Naive B cell (primary cell): ENCODE results near the gene ARHGDIG. TPM values are rescaled to one million over a fixed set of nuclear protein-coding genes. Genes with fewer than 3 reads are reported as not detected.

Source experiments
- ATAC-seq, 2 donors: fragments of 150-1000 bp; cut with Tn5 transposase; 2 replicates each; pipeline ENCODE4 v1.10.0; 2021; ENCODE audit warnings: low read depth in 2 of 2, mild to moderate bottlenecking in 2 of 2, moderate library complexity in 2 of 2
- DNase-seq: peaks from one replicate; pipeline ENCODE4 v3.0.0; 2022
- H3K27ac Mint-ChIP-seq, 6 donors: one replicate each; pipeline ENCODE4 v1.8.0; 2020 to 2022; ENCODE audit warnings: mild to moderate bottlenecking in 6 of 6, mixed read lengths in 6 of 6, moderate library complexity in 5 of 6, inconsistent platforms in 2 of 6
- H3K27me3 Mint-ChIP-seq, 3 donors: one replicate each; pipeline ENCODE4 v1.8.0; 2021 to 2022; ENCODE audit warnings: mixed read lengths in 3 of 3, mild to moderate bottlenecking in 1 of 3
- H3K36me3 Mint-ChIP-seq, 2 donors: one replicate each; pipeline ENCODE4 v1.8.0; 2020 to 2022; ENCODE audit warnings: mixed read lengths in 2 of 2, inconsistent platforms in 1 of 2, mild to moderate bottlenecking in 1 of 2
- H3K4me1 Mint-ChIP-seq, 3 donors: one replicate each; pipeline ENCODE4 v1.8.0; 2020 to 2022; ENCODE audit warnings: mixed read lengths in 3 of 3, inconsistent platforms in 1 of 3, mild to moderate bottlenecking in 1 of 3, moderate library complexity in 1 of 3
- H3K4me3 Mint-ChIP-seq, 8 donors: one replicate each; pipeline ENCODE4 v1.8.0; 2020 to 2022; ENCODE audit warnings: mild to moderate bottlenecking in 8 of 8, mixed read lengths in 8 of 8, moderate library complexity in 8 of 8, inconsistent platforms in 2 of 8
- H3K9me3 Mint-ChIP-seq, 7 donors: one replicate each; pipeline ENCODE4 v1.8.0; 2020 to 2022; ENCODE audit warnings: mixed read lengths in 7 of 7, mild to moderate bottlenecking in 5 of 7, inconsistent platforms in 2 of 7, moderate library complexity in 1 of 7
- polyA plus RNA-seq, 6 donors: library from polyadenylated mRNA; unstranded; fragments of 300-500 nt; fragmentation: Illumina TruSeq; gene quantifications; one replicate each; pipeline ENCODE4 v1.2.3, GENCODE V29; 2021; ENCODE audit warnings: low read depth in 6 of 6

ARHGDIG gene
- polyA plus RNA-seq, 6 donors from 2014 or later, result not detected

DNA sequence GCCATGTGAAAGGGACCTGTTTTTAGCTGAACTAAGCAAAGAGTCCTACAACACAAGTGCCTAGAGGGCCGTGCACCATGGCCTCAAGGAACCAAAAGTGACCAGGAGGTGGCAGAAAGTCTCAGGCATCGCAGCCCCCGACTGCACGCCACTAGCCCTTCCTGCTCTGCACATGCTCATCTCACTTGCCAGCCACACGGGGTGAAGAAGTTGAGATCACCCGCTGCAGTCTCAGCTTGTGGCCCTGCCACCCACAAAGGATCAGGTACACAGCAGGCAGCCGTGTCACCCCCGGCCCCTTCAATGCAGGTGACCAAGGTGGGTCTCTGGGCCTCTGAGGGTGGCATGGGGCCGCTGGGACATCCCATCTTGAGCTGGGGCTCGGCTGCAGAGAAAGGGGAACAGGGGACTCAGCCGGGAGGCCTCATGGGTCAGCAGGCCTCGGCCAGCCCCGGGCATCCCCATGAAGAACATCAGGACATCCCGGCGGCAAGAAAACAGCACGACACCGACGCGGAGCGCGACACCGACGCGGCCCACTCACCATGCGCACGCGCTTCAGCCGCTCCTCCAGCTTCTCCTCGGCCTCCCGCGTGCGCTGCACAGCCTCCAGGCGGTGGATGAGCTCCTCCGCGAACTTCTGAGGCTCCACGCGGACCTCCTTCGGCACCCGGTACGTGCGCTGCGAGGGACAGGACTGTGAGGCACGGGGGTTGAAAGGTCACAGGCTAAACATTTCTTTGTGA is 23.5 kb downstream of the ARHGDIG start:
- no peaks in the 10 kb centered on the region for H3K27me3 Mint-ChIP-seq
- H3K36me3 Mint-ChIP-seq, result no peaks in the 10 kb centered on the region
- ATAC-seq (peak; percentile 50 to 72), DNase-seq (no peak)
- no peak overlapping the region for H3K4me3 Mint-ChIP-seq
- H3K9me3 Mint-ChIP-seq, result no peaks in the 10 kb centered on the region
- peaks cover 0 to 4% (median 0%) of the 10 kb centered on the region in 3 donors for H3K4me1 Mint-ChIP-seq
- peak overlapping the region in 1 of 6 donors; percentile 88 for H3K27ac Mint-ChIP-seq

DNA sequence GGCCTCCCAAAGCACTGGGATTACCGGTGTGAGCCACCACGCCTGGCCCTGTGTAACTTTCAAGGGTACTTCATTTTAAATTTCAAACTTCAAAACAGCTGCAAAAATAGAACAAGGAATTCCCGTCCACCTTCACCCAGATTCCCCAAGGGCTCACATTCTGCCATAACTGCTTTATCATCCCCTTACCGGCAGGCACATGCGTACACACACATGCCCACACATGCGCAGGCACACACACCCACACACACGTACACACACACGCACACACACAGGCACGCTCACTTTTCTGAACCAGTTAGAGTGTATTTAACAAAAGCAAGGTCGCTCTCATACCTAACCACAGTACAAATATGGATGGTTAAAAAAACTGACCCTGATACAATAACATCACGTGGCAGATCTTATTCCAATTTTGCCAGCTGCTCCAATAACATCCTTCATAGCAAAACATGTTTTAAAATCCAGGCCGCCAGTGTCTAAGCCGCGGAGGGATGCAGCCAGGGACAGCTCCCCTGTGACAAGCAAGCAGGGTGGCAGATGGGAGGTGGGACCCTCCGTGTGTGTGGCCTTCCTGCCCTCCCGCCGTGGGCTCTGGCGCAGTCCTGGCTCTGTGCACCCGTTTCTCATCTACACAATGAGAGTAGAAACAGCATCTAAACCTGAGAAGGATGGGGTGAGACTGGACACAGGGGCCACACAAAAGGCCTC is 25.7 kb downstream of the ARHGDIG start:
- Mint-ChIP-seq H3K4me3 (peak overlapping the region in 1 of 8 donors; percentile 22), H3K4me1 (peaks cover 0 to 4% (median 4%) of the 10 kb centered on the region in 3 donors), H3K36me3 (no peaks in the 10 kb centered on the region), H3K9me3 (no peaks in the 10 kb centered on the region), H3K27me3 (no peaks in the 10 kb centered on the region), H3K27ac (peak overlapping the region in 3 of 6 donors; percentile 44 to 75 (median 69))
- ATAC-seq (no peak), DNase-seq (no peak)

DNA sequence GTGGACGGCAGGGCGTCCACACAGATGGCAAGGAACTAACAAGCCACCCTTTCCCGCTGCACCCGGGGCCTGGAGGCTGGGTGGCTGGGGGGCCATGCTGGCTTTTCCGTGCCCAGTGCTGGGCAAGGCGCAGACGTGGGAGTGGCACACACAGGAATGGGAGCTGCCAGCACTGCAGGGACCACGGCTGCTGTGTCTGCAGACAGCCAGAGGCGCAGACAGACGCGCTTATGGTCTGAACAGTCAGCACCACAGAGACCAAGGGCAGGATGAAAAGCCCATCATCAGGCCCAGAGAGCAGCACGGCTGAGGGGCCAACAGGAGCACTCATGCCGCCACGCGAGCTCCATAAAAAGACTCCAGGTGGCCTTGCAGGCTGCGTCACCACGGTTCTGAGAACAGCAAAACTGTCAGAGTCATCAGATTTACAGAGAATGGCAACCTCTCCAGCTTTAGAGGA is 26.6 kb downstream of the ARHGDIG start:
- Mint-ChIP-seq H3K4me1 (peaks cover 0 to 4% (median 4%) of the 10 kb centered on the region in 3 donors), H3K4me3 (no peak overlapping the region), H3K27ac (no peak overlapping the region), H3K9me3 (no peaks in the 10 kb centered on the region), H3K36me3 (no peaks in the 10 kb centered on the region), H3K27me3 (no peaks in the 10 kb centered on the region)
- ATAC-seq, result no peak
- no peak for DNase-seq

DNA sequence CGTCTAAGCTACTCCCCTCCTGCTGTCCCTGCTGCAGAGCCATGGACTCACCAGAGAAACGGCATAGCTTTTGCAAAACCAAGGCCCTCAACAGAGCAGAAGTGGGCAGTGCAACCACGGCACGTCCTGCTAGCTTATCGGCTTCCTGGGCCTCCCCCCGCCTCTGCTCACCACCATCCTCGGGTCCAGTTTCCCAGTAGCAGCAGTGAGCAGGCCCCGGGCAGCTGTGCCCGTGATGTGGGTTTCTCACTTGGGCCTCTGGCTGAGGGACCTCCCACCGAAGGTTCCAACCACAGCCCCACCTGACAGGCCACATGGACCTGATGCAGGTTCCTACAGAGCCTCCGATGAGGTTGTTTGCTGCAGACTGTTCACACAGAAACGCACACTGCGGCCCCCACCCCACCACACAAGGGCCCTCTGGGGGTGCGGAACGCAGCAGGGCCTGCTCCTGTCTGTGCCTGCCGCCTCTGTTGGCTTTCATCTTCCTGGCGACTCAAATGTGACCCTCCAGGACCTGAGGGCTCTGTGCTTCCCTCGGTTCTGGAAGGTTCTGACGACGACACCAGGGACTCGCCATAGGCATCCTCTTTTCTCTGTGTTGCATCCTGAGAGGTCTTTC is 27.4 kb downstream of the ARHGDIG start:
- Mint-ChIP-seq H3K9me3 (no peaks in the 10 kb centered on the region), H3K4me1 (peaks cover 0 to 4% (median 4%) of the 10 kb centered on the region in 3 donors), H3K36me3 (no peaks in the 10 kb centered on the region), H3K27me3 (no peaks in the 10 kb centered on the region), H3K27ac (no peak overlapping the region), H3K4me3 (no peak overlapping the region)
- DNase-seq (no peak), ATAC-seq (no peak)

DNA sequence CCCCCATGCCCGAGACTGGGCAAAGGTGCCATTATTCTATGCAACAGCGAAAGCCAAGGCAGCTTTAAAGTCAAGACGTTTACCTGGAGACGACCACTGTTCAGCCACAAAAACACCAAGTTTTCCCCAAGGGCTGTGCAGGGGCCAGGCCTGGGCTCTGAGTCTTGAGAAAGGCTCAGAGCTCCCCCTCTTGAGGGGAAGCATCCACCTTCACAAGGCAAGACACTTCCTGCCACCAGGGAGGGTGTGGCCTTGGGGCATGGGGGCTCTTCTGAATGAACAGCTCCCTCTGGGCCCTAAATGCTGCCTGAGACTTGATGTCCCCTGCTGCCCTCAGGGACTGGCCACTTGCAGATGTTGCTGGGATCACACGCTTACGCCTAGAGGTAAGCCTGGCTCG is 29.1 kb downstream of the ARHGDIG start:
- Mint-ChIP-seq H3K9me3 (no peaks in the 10 kb centered on the region), H3K27ac (peak overlapping the region in 1 of 6 donors; percentile 29), H3K27me3 (no peaks in the 10 kb centered on the region), H3K36me3 (no peaks in the 10 kb centered on the region), H3K4me3 (no peak overlapping the region), H3K4me1 (peaks cover 0 to 4% (median 4%) of the 10 kb centered on the region in 3 donors)
- DNase-seq (no peak), ATAC-seq (no peak)

DNA sequence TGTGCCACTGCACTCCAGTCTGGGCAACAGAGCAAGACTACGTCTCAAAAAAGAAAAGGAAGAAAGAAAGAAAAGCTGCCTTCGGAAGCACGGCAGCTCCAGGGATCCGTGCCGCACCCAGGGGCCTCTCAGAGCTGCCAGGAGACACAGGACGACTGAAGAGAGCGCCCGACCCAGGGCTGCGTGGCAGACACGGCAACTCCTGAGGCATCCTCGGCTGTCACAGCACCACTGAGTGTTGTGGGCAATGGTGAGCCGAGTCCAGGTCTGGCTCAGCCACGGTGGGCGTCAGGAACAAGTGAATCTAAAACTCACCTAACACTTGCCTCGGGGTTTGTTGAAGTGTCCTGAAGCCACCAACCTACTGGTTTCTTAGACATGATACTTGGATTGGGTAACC is 31.3 kb downstream of the ARHGDIG start:
- ATAC-seq (no peak), DNase-seq (no peak)
- Mint-ChIP-seq H3K9me3 (no peaks in the 10 kb centered on the region), H3K4me1 (peaks cover 0 to 4% (median 3%) of the 10 kb centered on the region in 3 donors), H3K36me3 (no peaks in the 10 kb centered on the region), H3K27ac (peak overlapping the region in 2 of 6 donors; percentile 61 to 62), H3K4me3 (no peak overlapping the region), H3K27me3 (no peaks in the 10 kb centered on the region)

DNA sequence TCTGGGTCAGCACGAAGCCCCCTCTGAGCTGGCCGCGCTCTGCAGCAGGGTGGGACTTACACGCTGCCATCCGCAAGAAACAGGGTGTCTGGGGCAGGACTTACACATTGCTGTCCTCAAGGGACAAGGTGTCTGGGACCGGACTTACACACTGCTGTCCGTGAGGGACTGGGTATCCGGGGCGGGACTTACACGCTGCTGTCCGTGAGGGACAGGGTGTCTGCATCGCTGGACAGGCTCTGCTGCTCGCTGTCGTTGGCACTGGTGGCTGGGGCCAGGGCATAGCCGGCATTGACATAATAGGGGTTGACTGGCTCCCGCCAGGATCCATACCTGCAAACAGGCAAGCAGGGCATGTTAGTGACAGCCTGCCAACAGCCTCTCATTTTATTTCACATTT is 34.0 kb downstream of the ARHGDIG start:
- H3K4me3 Mint-ChIP-seq, result no peak overlapping the region
- ATAC-seq, result no peak
- no peaks in the 10 kb centered on the region for H3K36me3 Mint-ChIP-seq
- no peak overlapping the region for H3K27ac Mint-ChIP-seq
- H3K27me3 Mint-ChIP-seq, result no peaks in the 10 kb centered on the region
- H3K4me1 Mint-ChIP-seq, result peaks cover 7 to 14% (median 10%) of the 10 kb centered on the region in 3 donors
- no peak for DNase-seq
- no peaks in the 10 kb centered on the region for H3K9me3 Mint-ChIP-seq

DNA sequence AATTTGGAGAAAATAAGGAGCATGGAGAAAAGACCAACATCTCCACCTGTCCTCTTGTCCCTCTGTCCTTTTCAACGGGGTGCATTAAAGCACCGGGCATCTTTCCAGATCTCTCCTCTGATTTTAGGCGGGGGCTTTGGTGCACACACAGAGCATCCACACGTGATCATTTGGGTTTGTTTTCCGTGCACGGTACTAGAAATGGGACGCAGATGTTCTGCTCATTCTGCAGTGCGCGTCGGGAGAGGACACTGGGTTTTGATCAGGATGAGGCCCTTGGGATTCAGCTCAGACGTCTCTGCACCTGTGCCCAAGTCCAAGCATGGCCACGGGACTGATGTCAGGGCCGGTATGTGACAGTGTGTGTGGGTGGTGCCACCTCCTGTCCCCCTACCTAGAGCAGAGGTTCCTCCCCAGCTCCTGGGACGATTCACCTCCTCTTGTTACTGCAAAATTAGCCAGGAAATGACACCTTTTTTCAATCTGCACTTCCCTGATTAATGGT is 34.5 kb downstream of the ARHGDIG start:
- peak overlapping the region in 1 of 8 donors; percentile 3 for H3K4me3 Mint-ChIP-seq
- H3K4me1 Mint-ChIP-seq, result peaks cover 11 to 18% (median 13%) of the 10 kb centered on the region in 3 donors
- no peak for DNase-seq
- H3K9me3 Mint-ChIP-seq, result no peaks in the 10 kb centered on the region
- ATAC-seq, result no peak
- H3K36me3 Mint-ChIP-seq, result no peaks in the 10 kb centered on the region
- peak overlapping the region in 1 of 6 donors; percentile 59 for H3K27ac Mint-ChIP-seq
- no peaks in the 10 kb centered on the region for H3K27me3 Mint-ChIP-seq

DNA sequence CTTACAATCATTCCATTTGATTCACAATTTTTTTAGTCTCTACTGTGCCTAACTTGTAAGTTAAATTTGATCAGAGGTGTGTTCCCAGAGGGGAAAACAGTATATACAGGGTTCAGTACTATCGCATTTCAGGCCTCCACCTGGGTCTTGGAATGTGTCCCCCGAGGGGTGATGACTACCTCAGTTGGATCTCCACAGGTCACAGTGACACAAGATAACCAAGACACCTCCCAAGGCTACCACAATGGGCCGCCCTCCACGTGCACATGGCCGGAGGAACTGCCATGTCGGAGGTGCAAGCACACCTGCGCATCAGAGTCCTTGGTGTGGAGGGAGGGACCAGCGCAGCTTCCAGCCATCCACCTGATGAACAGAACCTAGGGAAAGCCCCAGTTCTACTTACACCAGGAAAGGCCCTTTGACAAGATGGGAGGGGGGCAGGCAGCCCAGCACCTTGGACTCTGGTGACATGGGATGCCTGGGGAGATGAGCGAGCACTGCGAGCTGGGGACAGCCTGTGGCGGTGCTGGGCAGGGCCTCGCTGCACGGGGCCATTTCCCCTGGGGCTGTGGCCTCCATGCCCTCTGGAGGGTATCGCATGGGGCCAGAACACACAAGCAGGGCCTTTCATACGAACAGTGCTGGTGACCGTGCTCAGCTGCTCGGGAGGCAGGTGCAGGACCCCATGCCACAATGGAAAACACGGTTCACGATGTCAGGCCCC is 36.5 kb downstream of the ARHGDIG start:
- H3K4me3 Mint-ChIP-seq, result no peak overlapping the region
- no peaks in the 10 kb centered on the region for H3K27me3 Mint-ChIP-seq
- H3K27ac Mint-ChIP-seq, result no peak overlapping the region
- no peak for DNase-seq
- ATAC-seq, result no peak
- peaks cover 16 to 27% (median 20%) of the 10 kb centered on the region in 3 donors for H3K4me1 Mint-ChIP-seq
- no peaks in the 10 kb centered on the region for H3K9me3 Mint-ChIP-seq
- H3K36me3 Mint-ChIP-seq, result no peaks in the 10 kb centered on the region

DNA sequence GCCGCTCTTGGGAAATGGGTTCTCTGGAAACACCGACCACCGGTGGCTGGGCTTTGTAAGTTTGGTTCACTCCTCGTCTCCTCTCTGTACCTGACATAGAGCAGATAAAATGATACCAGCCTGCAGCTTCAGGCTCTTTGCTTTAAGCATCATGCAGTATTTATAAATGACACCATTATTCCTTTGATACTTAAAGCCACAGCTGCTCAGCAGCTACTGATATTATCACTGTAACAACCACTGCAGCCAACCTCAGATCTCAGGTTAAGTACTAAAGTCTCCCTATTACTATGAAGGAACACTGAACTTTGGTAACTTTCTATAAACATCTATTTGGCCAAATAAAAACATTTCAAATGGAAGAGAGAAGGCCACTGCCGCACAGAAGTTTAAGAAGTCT is 37.2 kb downstream of the ARHGDIG start:
- H3K4me3 Mint-ChIP-seq, result peak overlapping the region in 1 of 8 donors; percentile 48
- H3K9me3 Mint-ChIP-seq, result no peaks in the 10 kb centered on the region
- no peak for DNase-seq
- H3K36me3 Mint-ChIP-seq, result no peaks in the 10 kb centered on the region
- peaks cover 19 to 31% (median 22%) of the 10 kb centered on the region in 3 donors for H3K4me1 Mint-ChIP-seq
- H3K27me3 Mint-ChIP-seq, result no peaks in the 10 kb centered on the region
- H3K27ac Mint-ChIP-seq, result no peak overlapping the region
- ATAC-seq, result no peak

DNA sequence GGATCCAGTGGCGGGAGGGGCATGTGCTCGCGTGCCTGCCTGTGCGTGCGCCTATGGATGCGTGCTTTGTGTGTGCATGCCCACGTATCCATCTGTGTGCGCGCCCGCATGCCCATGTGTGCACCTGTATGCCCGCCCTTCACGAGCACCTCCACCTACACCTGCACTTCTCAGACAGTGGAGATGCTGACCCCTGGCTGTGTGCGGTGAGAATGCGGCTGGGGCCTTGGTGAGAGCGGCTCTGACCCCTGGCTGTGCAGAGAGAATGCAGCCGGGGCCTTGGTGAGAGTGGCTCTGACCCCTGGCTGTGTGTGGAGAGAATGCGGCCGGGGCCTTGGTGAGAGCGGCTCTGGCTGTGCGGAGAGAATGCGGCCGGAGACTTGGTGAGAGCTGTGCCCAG is 38.2 kb downstream of the ARHGDIG start:
- Mint-ChIP-seq H3K4me1 (peaks cover 28 to 41% (median 30%) of the 10 kb centered on the region in 3 donors), H3K4me3 (no peak overlapping the region), H3K27me3 (no peaks in the 10 kb centered on the region), H3K9me3 (no peaks in the 10 kb centered on the region), H3K36me3 (no peaks in the 10 kb centered on the region), H3K27ac (peak overlapping the region in 1 of 6 donors; percentile 15)
- DNase-seq (no peak), ATAC-seq (no peak)

DNA sequence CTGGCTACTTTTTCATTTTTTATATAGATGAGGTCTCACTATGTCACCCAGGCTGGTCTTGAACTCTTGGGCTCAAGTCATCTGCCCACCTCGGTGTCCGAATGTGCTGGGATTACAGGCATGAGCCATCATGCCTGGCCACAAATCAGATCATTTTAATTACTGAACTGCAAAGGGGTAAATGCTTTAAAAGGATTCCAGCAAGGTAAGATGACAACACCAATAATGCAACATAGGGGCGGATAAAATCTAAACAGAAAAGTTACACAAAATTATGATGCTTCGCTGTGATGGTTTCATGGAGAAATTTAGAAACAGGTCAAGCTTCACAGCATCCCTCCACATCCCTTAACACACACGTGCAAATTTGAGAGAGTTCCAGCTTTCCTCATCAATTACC is 39.8 kb downstream of the ARHGDIG start:
- ATAC-seq (no peak), DNase-seq (no peak)
- H3K9me3 Mint-ChIP-seq, result no peaks in the 10 kb centered on the region
- peaks cover 38 to 56% (median 44%) of the 10 kb centered on the region in 3 donors for H3K4me1 Mint-ChIP-seq
- peak overlapping the region in 1 of 8 donors; percentile 6 for H3K4me3 Mint-ChIP-seq
- H3K27ac Mint-ChIP-seq, result peak overlapping the region in 4 of 6 donors; percentile 15 to 59 (median 42)
- H3K27me3 Mint-ChIP-seq, result no peaks in the 10 kb centered on the region
- no peaks in the 10 kb centered on the region for H3K36me3 Mint-ChIP-seq

DNA sequence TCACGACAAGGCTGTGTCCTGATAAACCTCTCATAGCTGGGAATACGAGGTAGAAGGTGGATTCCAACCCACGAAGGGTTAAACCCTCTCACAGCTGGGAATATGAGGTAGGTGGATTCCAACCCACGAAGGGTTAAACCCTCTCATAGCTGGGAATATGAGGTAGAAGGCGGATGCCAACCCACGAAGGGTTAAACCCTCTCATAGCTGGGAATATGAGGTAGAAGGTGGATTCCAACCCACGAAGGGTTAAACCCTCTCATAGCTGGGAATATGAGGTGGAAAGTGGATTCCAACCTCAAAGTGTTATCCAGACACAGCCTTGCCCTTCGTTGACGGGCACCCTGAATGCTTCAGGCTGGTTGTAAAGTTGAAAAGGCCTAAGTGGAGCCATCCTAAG is 41.1 kb downstream of the ARHGDIG start:
- H3K27ac Mint-ChIP-seq, result peak overlapping the region in 5 of 6 donors; percentile 20 to 96 (median 81)
- peak overlapping the region in 1 of 8 donors; percentile 68 for H3K4me3 Mint-ChIP-seq
- H3K9me3 Mint-ChIP-seq, result no peaks in the 10 kb centered on the region
- peaks cover 41 to 63% (median 50%) of the 10 kb centered on the region in 3 donors for H3K4me1 Mint-ChIP-seq
- no peak for ATAC-seq
- no peaks in the 10 kb centered on the region for H3K27me3 Mint-ChIP-seq
- no peaks in the 10 kb centered on the region for H3K36me3 Mint-ChIP-seq
- DNase-seq, result no peak
